ENCODE results near the gene CDKN2B-AS1. TPM values are rescaled to one million over a fixed set of nuclear protein-coding genes. Genes with fewer than 3 reads are reported as not detected.
A peak's percentile ranks its signal among the peaks of the same experiment; 100 is the strongest.

Gene CDKN2B-AS1
- total RNA-seq, 1 donor from 2014 or later = 2.3 TPM

DNA sequence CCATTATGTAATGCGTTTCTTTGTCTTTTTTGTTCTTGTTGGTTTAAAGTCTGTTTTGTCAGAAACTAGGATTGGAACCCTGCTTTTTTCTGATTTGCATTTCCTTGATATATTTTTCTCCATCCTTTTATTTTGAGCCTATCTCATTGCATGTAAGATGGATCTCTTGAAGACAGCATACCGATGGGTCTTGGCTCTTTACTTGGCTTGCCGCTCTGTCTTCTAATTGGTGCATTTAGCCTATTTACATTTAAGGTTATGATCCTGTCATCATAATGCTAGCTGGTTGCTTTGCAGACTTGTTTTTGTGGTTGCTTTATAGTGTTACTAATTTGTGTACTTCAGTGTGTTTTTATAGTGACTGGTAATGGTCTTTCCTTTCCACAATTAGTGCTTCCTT, 27.8 kb downstream of the CDKN2B-AS1 start:
- TF ChIP-seq, protein P1, sequence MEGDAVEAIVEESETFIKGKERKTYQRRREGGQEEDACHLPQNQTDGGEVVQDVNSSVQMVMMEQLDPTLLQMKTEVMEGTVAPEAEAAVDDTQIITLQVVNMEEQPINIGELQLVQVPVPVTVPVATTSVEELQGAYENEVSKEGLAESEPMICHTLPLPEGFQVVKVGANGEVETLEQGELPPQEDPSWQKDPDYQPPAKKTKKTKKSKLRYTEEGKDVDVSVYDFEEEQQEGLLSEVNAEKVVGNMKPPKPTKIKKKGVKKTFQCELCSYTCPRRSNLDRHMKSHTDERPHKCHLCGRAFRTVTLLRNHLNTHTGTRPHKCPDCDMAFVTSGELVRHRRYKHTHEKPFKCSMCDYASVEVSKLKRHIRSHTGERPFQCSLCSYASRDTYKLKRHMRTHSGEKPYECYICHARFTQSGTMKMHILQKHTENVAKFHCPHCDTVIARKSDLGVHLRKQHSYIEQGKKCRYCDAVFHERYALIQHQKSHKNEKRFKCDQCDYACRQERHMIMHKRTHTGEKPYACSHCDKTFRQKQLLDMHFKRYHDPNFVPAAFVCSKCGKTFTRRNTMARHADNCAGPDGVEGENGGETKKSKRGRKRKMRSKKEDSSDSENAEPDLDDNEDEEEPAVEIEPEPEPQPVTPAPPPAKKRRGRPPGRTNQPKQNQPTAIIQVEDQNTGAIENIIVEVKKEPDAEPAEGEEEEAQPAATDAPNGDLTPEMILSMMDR (IDR thresholded peaks at IDR 0.05) = no peak
- no peak for DNase-seq
- Histone ChIP-seq H3K4me1 (no peaks in the 10 kb centered on the region), H3K9me3 (no peaks in the 10 kb centered on the region), H3K4me3 (no peak overlapping the region), H3K36me3 (no peaks in the 10 kb centered on the region), H3K27ac (no peak overlapping the region), H3K27me3 (no peaks in the 10 kb centered on the region)
- intact Hi-C loops (cut with DNase I) = no loop called here
- no peak for ATAC-seq

DNA sequence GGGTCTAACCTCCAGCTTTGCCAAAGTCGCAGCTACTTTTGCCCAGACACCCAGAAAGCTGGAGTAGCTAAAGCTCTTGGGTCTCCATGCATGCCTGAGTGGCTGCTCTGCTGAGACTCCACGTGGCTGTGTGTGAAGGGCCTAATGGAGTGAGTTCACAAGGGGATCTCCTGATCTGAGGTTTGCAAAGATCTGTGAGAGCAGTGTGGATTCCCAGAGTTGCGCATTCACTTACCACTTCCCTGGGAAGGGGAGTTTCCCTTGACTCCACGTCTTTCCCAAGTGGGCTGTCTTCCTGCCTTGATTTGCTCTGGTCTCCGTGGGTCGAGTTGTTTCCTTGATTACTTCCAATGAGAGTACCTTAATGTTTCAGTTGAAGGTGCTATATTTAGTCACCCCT, 32.1 kb downstream of the CDKN2B-AS1 start:
- no peak overlapping the region for H3K4me3 ChIP-seq
- no peak for ATAC-seq
- no peak for DNase-seq
- H3K4me1 ChIP-seq = no peaks in the 10 kb centered on the region
- intact Hi-C loops (cut with DNase I) = no loop called here
- TF ChIP-seq, protein P1 (IDR thresholded peaks at IDR 0.05) = no peak
- H3K27ac ChIP-seq = no peak overlapping the region
- no peaks in the 10 kb centered on the region for H3K36me3 ChIP-seq
- H3K9me3 ChIP-seq = no peaks in the 10 kb centered on the region
- H3K27me3 ChIP-seq = no peaks in the 10 kb centered on the region

DNA sequence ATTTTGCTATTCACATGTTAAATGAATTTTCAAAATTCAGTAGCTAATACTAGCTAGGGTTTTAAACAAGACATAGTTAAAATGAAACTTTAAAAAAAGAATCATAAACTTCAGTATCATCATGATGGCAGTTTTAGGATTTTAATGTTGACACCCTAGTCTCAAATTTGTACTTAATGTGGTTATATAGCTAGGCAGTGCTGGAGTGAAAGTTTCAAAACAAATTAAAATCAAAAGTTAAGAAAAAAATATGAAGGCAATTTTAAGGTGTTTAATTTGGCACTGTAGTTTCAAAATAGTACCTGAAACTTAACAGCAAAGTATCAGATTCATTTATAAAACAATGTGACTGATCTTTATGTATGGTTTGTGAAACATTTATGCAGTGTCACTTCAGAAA, 33.8 kb downstream of the CDKN2B-AS1 start:
- H3K4me1 ChIP-seq = no peaks in the 10 kb centered on the region
- no peak overlapping the region for H3K4me3 ChIP-seq
- H3K9me3 ChIP-seq = no peaks in the 10 kb centered on the region
- no peak overlapping the region for H3K27ac ChIP-seq
- ATAC-seq (no peak), DNase-seq (no peak)
- H3K36me3 ChIP-seq = no peaks in the 10 kb centered on the region
- intact Hi-C loops (cut with DNase I) = no loop called here
- TF ChIP-seq, protein P1 (IDR thresholded peaks at IDR 0.05) = no peak
- no peaks in the 10 kb centered on the region for H3K27me3 ChIP-seq

DNA sequence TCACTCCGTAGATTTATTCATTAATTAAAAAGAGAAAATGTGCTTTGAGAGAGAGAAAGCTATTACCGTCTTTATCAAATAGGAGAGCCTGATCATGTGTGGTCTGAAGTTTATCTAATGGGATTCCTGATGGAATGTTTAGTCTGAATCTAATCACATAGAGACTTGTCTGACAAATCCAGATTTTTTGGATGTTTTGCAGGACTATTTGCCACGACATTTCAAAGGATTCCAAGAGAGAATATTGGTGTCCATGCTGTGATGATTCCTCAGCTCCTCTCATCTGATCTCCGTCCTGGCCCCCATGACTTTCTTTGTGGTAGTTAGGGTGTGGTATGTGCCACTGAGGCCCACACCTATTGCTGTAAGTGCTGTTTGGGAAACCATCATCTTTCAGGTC, 34.6 kb downstream of the CDKN2B-AS1 start:
- no peaks in the 10 kb centered on the region for H3K9me3 ChIP-seq
- intact Hi-C loops (cut with DNase I) = no loop called here
- no peaks in the 10 kb centered on the region for H3K4me1 ChIP-seq
- H3K27me3 ChIP-seq = no peaks in the 10 kb centered on the region
- no peak overlapping the region for H3K27ac ChIP-seq
- no peak overlapping the region for H3K4me3 ChIP-seq
- H3K36me3 ChIP-seq = no peaks in the 10 kb centered on the region
- TF ChIP-seq, protein P1 (IDR thresholded peaks at IDR 0.05) = no peak
- ATAC-seq (no peak), DNase-seq (no peak)

DNA sequence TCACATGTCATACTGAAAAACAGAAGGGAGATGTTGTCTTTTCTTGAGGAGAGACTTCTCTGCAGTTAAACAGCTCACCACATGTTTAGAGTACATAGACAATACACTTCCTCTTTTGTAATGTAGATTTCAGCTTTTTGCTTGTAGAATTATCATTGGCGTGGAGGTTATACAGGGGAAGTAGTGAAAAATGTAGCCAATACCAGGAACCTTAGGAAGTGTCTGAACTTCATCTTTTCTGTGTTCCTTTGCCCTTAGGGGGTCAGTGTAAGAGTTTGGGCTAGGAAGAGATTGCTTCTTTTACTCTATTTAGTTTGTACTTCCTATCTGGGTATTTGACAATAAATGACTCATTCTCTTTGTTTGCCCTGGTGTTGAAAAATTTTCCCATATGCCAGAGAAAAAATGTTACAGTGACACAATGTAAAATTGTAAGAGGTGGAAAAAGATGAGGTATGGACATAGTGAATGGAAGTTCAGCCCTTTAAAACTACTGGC, 35.6 kb downstream of the CDKN2B-AS1 start:
- DNase-seq (no peak), ATAC-seq (peak; percentile 92)
- Histone ChIP-seq H3K4me3 (no peak overlapping the region), H3K36me3 (no peaks in the 10 kb centered on the region), H3K27me3 (no peaks in the 10 kb centered on the region), H3K9me3 (no peaks in the 10 kb centered on the region), H3K27ac (no peak overlapping the region), H3K4me1 (no peaks in the 10 kb centered on the region)
- intact Hi-C loops (cut with DNase I) = no loop called here
- TF ChIP-seq, protein P1 (IDR thresholded peaks at IDR 0.05) = no peak
